SK-N-SH (cell line): ENCODE data around the gene USP47. TPM values are rescaled to one million over a fixed set of nuclear protein-coding genes. Genes with fewer than 3 reads are reported as not detected.

Source experiments
- CTCF ChIA-PET: fragments of 300-600, 350-600 bp; formaldehyde crosslinking; extraction: SDS; loops from one replicate; lab custom pipeline; 2021; lab: Yijun Ruan, JAX
- POLR2A ChIA-PET: fragments of 350-600 bp; sonication (Branson Sonifier 250); formaldehyde crosslinking; extraction: SDS; loops from one replicate; lab custom pipeline; 2020; ENCODE audit warnings: antibody characterized with exemption, inconsistent platforms; lab: Yijun Ruan, JAX
- DNase-seq: peaks from one replicate; pipeline ENCODE4 v3.0.0; 2012
- H2AFZ ChIP-seq: fragments of 200-600 bp; sonication (generic); 2 replicates; pipeline ENCODE4 v1.8.1; 2016; ENCODE audit warnings: antibody characterized with exemption, mild to moderate bottlenecking, low read depth
- H3F3A ChIP-seq: fragments of 200-600 bp; sonication (generic); replicated peaks from 2 replicates; pipeline ENCODE3; 2016; ENCODE audit warnings: antibody characterized with exemption, mild to moderate bottlenecking; ENCODE audit not compliant: insufficient read depth
- H3K27ac ChIP-seq, 2 experiments: fragments of 200-500 bp in 1 of 2; fragments of 200-600 bp in 1 of 2; sonication (Bioruptor generic) in 1 of 2; sonication (generic), shearing (Covaris generic) in 1 of 2; 2 replicates each; pipeline versions ENCODE4 v1.5.1 to v1.6.1; 2014 to 2016; ENCODE audit warnings: low read depth in 2 of 2, inconsistent platforms in 1 of 2, low read length in 1 of 2, mild to moderate bottlenecking in 1 of 2, mixed read lengths in 1 of 2
- H3K27me3 ChIP-seq: fragments of 200-600 bp; sonication (generic), shearing (Covaris generic); 2 replicates; pipeline ENCODE4 v1.6.1; 2016; ENCODE audit warnings: mixed run types; ENCODE audit not compliant: insufficient read depth
- H3K36me3 ChIP-seq, 2 experiments: fragments of 200-500 bp in 1 of 2; fragments of 200-600 bp in 1 of 2; sonication (Bioruptor generic) in 1 of 2; sonication (generic) in 1 of 2; replicated peaks in 1 of 2; 2 replicates each; pipeline versions ENCODE3 to v1.5.1; 2014 to 2016; ENCODE audit warnings: low read length in 1 of 2, mild to moderate bottlenecking in 1 of 2; ENCODE audit not compliant: insufficient read depth in 2 of 2, control insufficient read depth in 1 of 2
- H3K4me1 ChIP-seq, 2 experiments: fragments of 200-500 bp in 1 of 2; fragments of 200-600 bp in 1 of 2; sonication (Bioruptor generic) in 1 of 2; sonication (generic), shearing (Covaris generic) in 1 of 2; 2 replicates each; pipeline versions ENCODE4 v1.5.1 to v1.6.1; 2014 to 2016; ENCODE audit warnings: low read depth in 1 of 2, low read length in 1 of 2, mixed run types in 1 of 2; ENCODE audit not compliant: insufficient read depth in 2 of 2, control insufficient read depth in 1 of 2
- H3K4me2 ChIP-seq: fragments of 200-600 bp; sonication (generic), shearing (Covaris generic); 2 replicates; pipeline ENCODE4 v1.6.1; 2017; ENCODE audit warnings: mixed run types
- H3K4me3 ChIP-seq, 2 experiments: fragments of 200-500 bp in 1 of 2; fragments of 200-600 bp in 1 of 2; sonication (Bioruptor generic) in 1 of 2; sonication (generic), shearing (Covaris generic) in 1 of 2; 2 replicates each; pipeline versions ENCODE4 v1.5.1 to v1.8.1; 2014 to 2016; ENCODE audit warnings: low read depth in 2 of 2, inconsistent platforms in 1 of 2, low read length in 1 of 2, mild to moderate bottlenecking in 1 of 2, mixed read lengths in 1 of 2, moderate library complexity in 1 of 2
- H3K79me2 ChIP-seq: fragments of 200-600 bp; sonication (generic); 2 replicates; pipeline ENCODE4 v1.8.1; 2017; ENCODE audit warnings: mild to moderate bottlenecking; ENCODE audit not compliant: insufficient read depth
- H3K9ac ChIP-seq: fragments of 200-600 bp; sonication (generic); 2 replicates; pipeline ENCODE4 v1.6.1; 2017; ENCODE audit warnings: mixed run types
- H3K9me2 ChIP-seq: fragments of 200-600 bp; sonication (generic); 2 replicates; pipeline ENCODE4 v1.6.1; 2017; ENCODE audit warnings: mixed run types
- H3K9me3 ChIP-seq: fragments of 200-600 bp; sonication (generic); 2 replicates; pipeline ENCODE4 v1.6.1; 2017; ENCODE audit warnings: mixed run types, mild to moderate bottlenecking, moderate library complexity
- H4K20me1 ChIP-seq: fragments of 200-600 bp; sonication (generic); 2 replicates; pipeline ENCODE4 v1.6.1; 2017; ENCODE audit warnings: mild to moderate bottlenecking, mixed run types; ENCODE audit not compliant: insufficient read depth
- CHD2 ChIP-seq: fragments of 150-350 bp; IDR thresholded peaks from 2 replicates; pipeline ENCODE4 v1.6.1; 2018; ENCODE audit warnings: low read length; ENCODE audit not compliant: partially characterized antibody
- CTCF ChIP-seq: fragments of 200-600 bp; sonication (generic); IDR thresholded peaks from 2 replicates; pipeline ENCODE4 v1.6.1; 2017; ENCODE audit warnings: antibody characterized with exemption, mild to moderate bottlenecking, moderate library complexity
- EZH2phosphoT487 ChIP-seq: fragments of 200-600 bp; sonication (generic); IDR thresholded peaks from 2 replicates; pipeline ENCODE4 v1.6.1; 2017; ENCODE audit warnings: low read depth, mixed run types, mild to moderate bottlenecking, antibody characterized with exemption, moderate library complexity, borderline replicate concordance
- FOXM1 ChIP-seq: IDR thresholded peaks from 2 replicates; pipeline ENCODE4 v1.4.0; 2012; ENCODE audit warnings: low read depth, mild to moderate bottlenecking
- IRF3 ChIP-seq: fragments of 150-350 bp; IDR thresholded peaks from 2 replicates; pipeline ENCODE4 v1.6.1; 2016; ENCODE audit warnings: mild to moderate bottlenecking, low read depth, low read length
- MAX ChIP-seq: IDR thresholded peaks from 2 replicates; pipeline ENCODE4 v1.4.0; 2012; ENCODE audit warnings: low read depth
- MEF2A ChIP-seq: IDR thresholded peaks from 2 replicates; pipeline ENCODE4 v1.4.0; 2012; ENCODE audit warnings: low read depth, borderline replicate concordance
- MXI1 ChIP-seq: IDR thresholded peaks from 2 replicates; pipeline ENCODE4 v1.6.1; 2012; ENCODE audit warnings: mild to moderate bottlenecking, low read depth, low read length, improper control_type of control experiment
- NRF1 ChIP-seq: IDR thresholded peaks from 2 replicates; pipeline ENCODE4 v1.6.1; 2012; ENCODE audit warnings: low read depth, mild to moderate bottlenecking, low read length
- PBX3 ChIP-seq: IDR thresholded peaks from 2 replicates; pipeline ENCODE4; 2012
- POLR2AphosphoS5 ChIP-seq: IDR thresholded peaks from 2 replicates; pipeline ENCODE4 v1.6.1; 2012; ENCODE audit warnings: low read depth, low read length
- RCOR1 ChIP-seq: fragments of 150-350 bp; IDR thresholded peaks from 2 replicates; pipeline ENCODE4 v1.6.1; 2017; ENCODE audit warnings: antibody characterized with exemption, low read length
- REST ChIP-seq: IDR thresholded peaks from 2 replicates; pipeline ENCODE4 v1.6.1; 2012; ENCODE audit warnings: mild to moderate bottlenecking, low read depth, low read length, moderate library complexity
- RXRA ChIP-seq: IDR thresholded peaks from 2 replicates; pipeline ENCODE4 v1.4.0; 2012; ENCODE audit warnings: low read depth, mild to moderate bottlenecking, borderline replicate concordance
- SIN3A ChIP-seq: IDR thresholded peaks from 2 replicates; pipeline ENCODE4 v1.6.1; 2012; ENCODE audit warnings: low read depth, mild to moderate bottlenecking, low read length, moderate library complexity, borderline replicate concordance
- TCF12 ChIP-seq: IDR thresholded peaks from 2 replicates; pipeline ENCODE4 v1.4.0; 2012
- TEAD4 ChIP-seq: IDR thresholded peaks from 2 replicates; pipeline ENCODE4 v1.4.0; 2012; ENCODE audit warnings: mild to moderate bottlenecking, borderline replicate concordance; ENCODE audit not compliant: insufficient read depth
- USF1 ChIP-seq: IDR thresholded peaks from 2 replicates; pipeline ENCODE4 v1.4.0; 2012; ENCODE audit warnings: low read depth, borderline replicate concordance
- whole genome bisulfite sequencing: methylation state at CpG from one replicate; pipeline ENCODE4 v1.1.6; 2017; ENCODE audit warnings: low lambda C conversion rate; 5-methylcytosine and 5-hydroxymethylcytosine counted together
- polyA plus RNA-seq, 3 experiments: library from polyadenylated mRNA; depleted of rRNA; stranded (reverse); fragments of >200 nt; gene quantifications; 2 replicates each; pipeline ENCODE4 v1.2.3, GENCODE V29; 2012

USP47 gene
- polyA plus RNA-seq, 1 of the 3 experiments (the other 2 are of a cell fraction): 10.3 TPM

GRCh38 chr11:11818529-11819121 lies 23.1 kb upstream of the USP47 start:
- Histone ChIP-seq H3K27me3 (no peaks in the 10 kb centered on the region), H3K36me3 (peaks cover 0 to 3% of the 10 kb centered on the region in 2 experiments), H4K20me1 (no peaks in the 10 kb centered on the region), H3K4me2 (no peak overlapping the region), H3K4me1 (no peaks in the 10 kb centered on the region), H3K4me3 (no peak overlapping the region), H3K9me2 (no peaks in the 10 kb centered on the region), H3F3A (peaks cover 4% of the 10 kb centered on the region), H3K9me3 (no peaks in the 10 kb centered on the region), H3K27ac (no peak overlapping the region), H3K79me2 (no peaks in the 10 kb centered on the region), H2AFZ (no peak overlapping the region), H3K9ac (no peak overlapping the region)
- WGBS: 45% methylated on average over 1 of the region's 2 CpGs
- TF ChIP-seq SIN3A (no peak), PBX3 (no peak), MEF2A (no peak), IRF3 (no peak), EZH2phosphoT487 (no peak), TEAD4 (no peak), MAX (no peak), POLR2AphosphoS5 (no peak), TCF12 (no peak), RXRA (no peak), CHD2 (no peak), RCOR1 (no peak), NRF1 (no peak), CTCF (no peak), FOXM1 (no peak), REST (no peak), MXI1 (no peak), USF1 (no peak)
- DNase-seq: no peak
- ChIA-PET CTCF (interaction anchor here (0.6 to 1.5 kb wide), 3 partner anchors 31 to 188 kb away, joined by 3 to 4 read pairs (median 3); no protein-coding TSS in a partner anchor), POLR2A (no interaction called here)
